Mononuclear cell (primary cell): ENCODE data around the gene DUS1L. TPM values are rescaled to one million over a fixed set of nuclear protein-coding genes. Genes with fewer than 3 reads are reported as not detected.

ENCODE experiments used
- H3K27me3 ChIP-seq: 2 replicates; pipeline ENCODE4 v1.6.0; 2011; ENCODE audit warnings: low read length, control low read depth; ENCODE audit not compliant: insufficient read depth
- H3K4me1 ChIP-seq: 2 replicates; pipeline ENCODE4 v1.5.1; 2011; ENCODE audit warnings: mild to moderate bottlenecking, low read length, control low read depth; ENCODE audit not compliant: insufficient read depth
- H3K4me3 ChIP-seq: 2 replicates; pipeline ENCODE4 v1.5.1; 2011; ENCODE audit warnings: mild to moderate bottlenecking, low read length, moderate library complexity
- H3K9me3 ChIP-seq: 2 replicates; pipeline ENCODE4 v1.5.1; 2011; ENCODE audit warnings: low read depth, mild to moderate bottlenecking, control low read depth, low read length
- total RNA-seq: library from RNA; depleted of rRNA; stranded (reverse); fragments of >200 nt; gene quantifications from one replicate; pipeline ENCODE4 v1.2.3, GENCODE V29; 2012

Gene DUS1L
- total RNA-seq, 1 donor, result 73.6 TPM

DNA sequence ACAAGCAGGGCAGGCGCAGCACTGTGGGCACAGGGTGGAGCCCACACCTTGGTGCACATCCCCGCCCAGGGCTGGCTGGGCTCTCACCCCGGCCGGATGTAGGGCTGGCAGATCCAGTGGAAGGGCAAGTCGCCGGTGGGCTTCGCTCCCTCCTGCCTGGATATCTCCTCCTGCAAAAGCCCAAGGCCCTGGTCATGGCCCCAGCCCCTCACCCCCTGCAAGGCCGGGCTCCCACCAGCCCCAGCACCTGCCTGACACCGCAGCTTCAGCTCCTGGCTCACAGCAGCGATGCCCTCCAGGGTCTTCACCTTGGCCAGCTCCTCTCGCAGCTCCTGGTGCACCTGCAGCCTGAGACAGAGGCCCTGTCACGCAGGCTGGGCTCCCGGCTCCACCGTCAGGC is 5.0 kb downstream of the DUS1L start:
- H3K9me3 ChIP-seq, result no peaks in the 10 kb centered on the region
- no peaks in the 10 kb centered on the region for H3K27me3 ChIP-seq
- H3K4me1 ChIP-seq, result peaks cover 17% of the 10 kb centered on the region

DNA sequence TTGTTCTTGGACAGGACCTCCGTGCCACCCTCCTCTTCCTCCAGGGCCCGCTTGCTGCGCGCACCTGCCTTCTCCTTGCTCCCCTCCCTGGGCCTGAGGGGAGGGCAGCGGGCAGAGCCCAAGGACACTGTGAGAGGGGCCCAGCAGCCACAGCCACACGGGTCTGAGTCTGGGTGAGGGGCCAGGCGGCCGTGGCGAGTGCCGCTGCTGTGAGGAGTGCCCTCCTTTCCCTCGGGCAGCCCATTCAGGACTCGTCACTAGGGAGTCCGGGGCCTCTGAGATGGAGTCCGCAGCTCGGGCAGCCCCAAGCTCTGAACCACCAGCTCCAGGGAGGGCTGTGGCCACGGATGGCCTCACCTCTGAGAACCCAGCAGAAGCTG is 5.6 kb downstream of the DUS1L start:
- H3K4me3 ChIP-seq, result no peak overlapping the region
- H3K27me3 ChIP-seq, result no peaks in the 10 kb centered on the region
- H3K4me1 ChIP-seq, result peaks cover 14% of the 10 kb centered on the region
- H3K9me3 ChIP-seq, result no peaks in the 10 kb centered on the region

More for the DNA sequence above, 5.0 kb downstream of the DUS1L start:
- H3K4me3 ChIP-seq, result no peak overlapping the region

DNA sequence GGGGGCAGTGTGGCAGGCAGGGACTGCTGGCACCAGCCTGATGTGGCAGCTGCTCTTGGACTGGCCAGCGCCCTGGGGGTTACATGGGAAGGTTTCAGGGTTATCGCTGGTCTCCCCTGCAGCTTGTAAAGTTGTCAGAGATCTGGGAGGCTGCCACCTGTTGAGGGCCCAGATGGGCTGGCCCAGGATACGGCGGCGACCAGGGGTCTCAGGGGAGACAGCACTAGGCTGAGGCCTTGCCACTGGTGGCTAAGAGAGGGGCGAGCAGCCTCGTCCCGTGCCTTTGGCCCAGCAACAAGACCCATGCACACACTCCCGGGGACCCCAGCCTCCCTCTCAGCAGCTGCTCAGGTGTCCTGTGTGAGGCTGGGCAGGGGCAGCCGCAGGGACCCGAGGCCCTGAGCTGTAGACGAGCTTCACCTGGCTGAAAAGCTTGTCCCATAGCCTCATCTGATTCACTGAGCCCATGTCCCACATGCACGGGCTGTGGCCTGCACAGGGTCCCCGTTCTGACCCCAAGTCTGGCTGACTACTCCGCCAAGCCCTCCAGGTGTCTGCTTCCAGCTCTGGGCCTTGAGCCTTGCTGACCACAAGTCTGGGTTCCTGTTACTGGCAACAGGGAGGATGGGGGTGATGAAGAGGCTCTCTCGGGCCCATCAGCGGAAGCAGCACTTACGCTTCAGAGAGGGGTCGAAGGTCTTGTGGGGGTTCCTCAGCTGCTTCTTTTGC is 6.2 kb downstream of the DUS1L start:
- H3K4me1 ChIP-seq, result peaks cover 9% of the 10 kb centered on the region
- no peaks in the 10 kb centered on the region for H3K27me3 ChIP-seq

DNA sequence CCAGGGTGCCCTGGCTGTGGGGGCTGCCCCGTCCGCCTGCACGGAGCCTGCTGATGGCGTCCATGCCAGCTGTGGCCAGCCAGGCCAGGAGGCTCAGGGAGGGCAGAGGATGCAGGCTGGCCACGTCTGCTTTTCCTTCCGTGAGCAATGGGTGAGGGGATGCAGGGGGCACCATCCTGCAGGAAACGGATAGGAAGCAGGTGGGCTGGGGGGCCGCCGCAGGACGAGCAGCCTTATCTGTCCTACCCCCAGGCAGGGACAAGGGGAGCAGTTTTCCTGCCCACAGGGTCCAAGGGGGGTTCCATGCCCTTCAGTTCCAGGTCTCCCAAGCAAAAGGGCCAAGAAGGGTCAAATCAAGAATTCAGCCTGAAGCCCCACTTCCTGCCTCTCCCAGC is 6.8 kb downstream of the DUS1L start:
- H3K4me1 ChIP-seq, result peaks cover 3% of the 10 kb centered on the region

More for the DNA sequence above, 6.2 kb downstream of the DUS1L start:
- Histone ChIP-seq H3K9me3 (no peaks in the 10 kb centered on the region), H3K4me3 (no peak overlapping the region)

DNA sequence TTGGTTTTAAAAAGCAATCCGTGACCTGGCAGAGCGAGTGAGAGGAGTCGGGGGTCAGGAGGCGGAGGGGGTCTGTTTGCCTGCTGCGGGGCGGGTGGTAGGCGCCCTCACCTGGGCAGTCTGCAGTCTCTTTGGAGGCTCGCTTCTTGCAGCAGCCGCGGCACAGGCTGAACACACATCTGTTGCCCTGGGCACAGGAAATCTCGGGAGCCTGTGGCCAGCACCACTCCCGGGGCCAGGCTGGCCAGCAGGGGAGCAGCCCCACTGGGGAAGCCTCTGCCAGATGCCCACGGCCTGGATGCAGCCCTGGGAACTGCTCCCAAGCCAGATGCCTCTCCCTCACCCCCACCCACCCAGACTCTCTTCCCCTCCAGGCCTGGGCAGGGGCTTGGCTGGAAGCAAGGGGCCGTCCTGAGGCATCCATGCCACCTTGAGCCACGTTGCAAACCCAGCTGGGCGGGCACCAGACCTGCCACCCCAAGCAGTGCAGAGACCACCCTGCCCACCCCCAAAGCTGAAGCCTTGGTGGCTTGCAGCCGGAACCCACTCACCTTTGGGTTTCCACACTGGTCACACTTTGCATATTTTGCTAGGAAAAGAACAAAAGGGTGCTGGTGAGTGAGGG is 7.3 kb downstream of the DUS1L start:
- Histone ChIP-seq H3K27me3 (no peaks in the 10 kb centered on the region), H3K4me3 (no peak overlapping the region), H3K9me3 (no peaks in the 10 kb centered on the region), H3K4me1 (peaks cover under 1% of the 10 kb centered on the region)

More for the DNA sequence above, 6.8 kb downstream of the DUS1L start:
- no peaks in the 10 kb centered on the region for H3K9me3 ChIP-seq
- H3K4me3 ChIP-seq, result no peak overlapping the region
- H3K27me3 ChIP-seq, result no peaks in the 10 kb centered on the region

DNA sequence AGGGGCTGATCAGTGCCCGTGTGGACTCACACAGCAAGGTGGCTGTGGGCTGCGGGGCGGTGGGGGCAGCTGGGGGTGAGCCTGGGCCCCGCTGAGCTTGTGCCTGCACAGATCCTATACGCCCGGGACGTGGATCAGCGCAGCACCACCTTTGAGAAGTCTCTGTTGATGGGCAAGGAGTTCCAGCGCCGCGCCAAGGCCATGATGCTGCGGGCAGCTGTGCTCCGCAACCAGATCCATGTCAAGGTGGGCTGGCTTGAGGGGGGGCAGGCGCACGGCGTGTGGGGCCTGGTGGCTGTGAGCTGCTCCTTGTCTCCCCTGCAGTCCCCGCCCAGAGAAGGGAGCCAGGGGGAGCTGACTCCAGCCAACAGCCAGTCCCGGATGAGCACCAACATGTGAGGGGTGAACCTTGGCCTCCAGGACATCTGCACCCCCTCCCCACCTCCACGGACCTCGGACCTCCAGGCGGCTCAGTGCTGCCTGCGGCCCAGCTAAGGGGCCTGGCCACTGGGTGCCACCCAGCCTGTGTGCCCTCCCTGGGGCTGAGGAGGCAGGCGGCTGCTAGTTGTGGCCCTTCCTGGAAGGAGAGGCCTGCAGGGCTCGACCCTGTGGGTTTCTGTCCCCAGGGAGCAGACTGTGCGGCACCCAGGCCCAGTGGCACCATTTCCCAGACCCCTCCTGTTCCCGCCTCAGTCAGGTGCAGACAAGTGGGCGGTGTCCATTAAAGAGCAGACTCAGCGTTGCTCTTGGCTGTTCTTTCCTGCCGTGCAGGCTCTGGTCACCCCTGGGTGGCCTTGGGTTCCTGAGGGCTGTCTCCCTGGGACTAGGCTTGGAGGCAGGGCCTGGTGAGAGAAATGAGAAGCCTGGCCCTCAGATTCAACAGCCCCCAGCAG is 8.6 kb downstream of the DUS1L start:
- Histone ChIP-seq H3K4me3 (no peak overlapping the region), H3K27me3 (no peaks in the 10 kb centered on the region), H3K9me3 (no peaks in the 10 kb centered on the region), H3K4me1 (peaks cover 13% of the 10 kb centered on the region)

DNA sequence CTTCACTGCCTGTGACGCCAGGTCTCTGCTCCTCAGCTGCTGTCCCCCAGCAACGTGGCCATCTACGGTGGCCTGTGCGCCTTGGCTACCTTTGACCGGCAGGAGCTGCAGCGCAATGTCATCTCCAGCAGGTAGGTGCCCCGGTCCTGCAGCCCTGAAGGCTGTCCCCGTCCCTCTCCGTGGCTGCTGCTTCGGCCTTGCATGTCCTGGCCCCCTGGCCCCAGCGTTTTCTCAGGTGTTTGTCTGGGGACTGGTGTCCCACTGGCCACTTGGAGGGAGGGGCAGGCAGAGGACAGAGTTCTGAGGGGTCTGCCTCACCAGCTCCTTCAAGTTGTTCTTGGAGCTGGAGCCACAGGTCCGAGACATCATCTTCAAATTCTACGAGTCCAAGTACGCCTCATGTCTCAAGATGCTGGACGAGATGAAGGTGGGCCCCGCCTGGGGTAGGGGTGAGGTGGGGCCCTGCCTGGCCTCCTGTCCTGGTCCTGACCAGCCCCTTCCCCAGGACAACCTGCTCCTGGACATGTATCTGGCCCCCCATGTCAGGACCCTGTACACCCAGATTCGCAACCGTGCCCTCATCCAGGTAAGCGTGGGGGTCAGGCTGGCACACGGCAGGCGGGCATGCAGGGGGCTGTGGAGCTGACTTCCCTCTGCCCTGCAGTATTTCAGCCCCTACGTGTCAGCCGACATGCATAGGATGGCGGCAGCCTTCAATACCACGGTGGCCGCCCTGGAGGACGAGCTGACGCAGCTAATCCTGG is 9.5 kb downstream of the DUS1L start:
- H3K4me1 ChIP-seq, result peaks cover 13% of the 10 kb centered on the region
- H3K4me3 ChIP-seq, result no peak overlapping the region
- no peaks in the 10 kb centered on the region for H3K9me3 ChIP-seq
- H3K27me3 ChIP-seq, result no peaks in the 10 kb centered on the region

DNA sequence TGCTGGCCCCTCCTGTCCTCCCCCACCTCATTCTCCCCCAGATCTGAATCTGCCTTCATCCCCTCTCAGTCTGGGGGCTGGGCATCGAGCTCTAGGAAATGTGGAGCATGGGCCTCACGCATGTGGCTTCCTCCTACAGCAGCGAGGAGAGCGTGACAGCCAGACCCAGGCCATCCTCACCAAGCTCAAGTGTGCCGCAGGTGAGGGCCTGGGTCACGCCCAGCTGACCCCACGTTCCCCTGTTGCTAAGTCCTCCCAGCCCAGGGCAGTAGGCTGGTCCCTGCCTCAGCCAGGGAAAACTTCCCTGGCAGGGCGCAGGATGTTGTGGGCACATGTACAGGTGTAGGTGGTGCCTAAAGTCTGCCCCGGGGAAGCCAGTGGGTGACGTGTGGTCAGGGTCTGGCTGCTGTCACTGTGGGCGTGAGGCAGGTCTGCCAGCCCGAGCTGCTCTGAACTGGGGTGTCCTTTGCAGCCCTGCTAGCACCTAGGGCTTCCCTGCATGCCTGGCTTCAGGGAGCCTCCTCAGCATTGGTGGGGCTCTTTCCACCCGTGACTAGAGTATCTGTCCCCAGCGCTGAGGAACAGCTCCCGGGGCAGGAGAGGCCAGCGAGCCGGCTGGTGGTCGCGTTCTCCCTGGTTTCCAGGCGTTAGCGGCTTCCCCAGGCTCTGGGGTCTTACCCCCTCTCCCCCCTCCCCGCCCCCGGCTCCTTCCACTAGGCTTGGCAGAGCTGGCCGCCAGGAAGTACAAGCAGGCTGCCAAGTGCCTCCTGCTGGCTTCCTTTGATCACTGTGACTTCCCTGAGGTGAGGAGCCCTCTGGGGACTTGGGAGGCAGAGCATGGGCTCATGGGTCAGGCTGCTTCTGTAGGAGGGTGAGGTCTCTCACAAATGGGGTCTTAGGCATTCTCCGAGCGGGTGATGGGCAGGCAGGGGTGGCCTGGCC is 10.3 kb downstream of the DUS1L start:
- Histone ChIP-seq H3K9me3 (no peaks in the 10 kb centered on the region), H3K27me3 (no peaks in the 10 kb centered on the region), H3K4me1 (peaks cover 21% of the 10 kb centered on the region), H3K4me3 (no peak overlapping the region)

DNA sequence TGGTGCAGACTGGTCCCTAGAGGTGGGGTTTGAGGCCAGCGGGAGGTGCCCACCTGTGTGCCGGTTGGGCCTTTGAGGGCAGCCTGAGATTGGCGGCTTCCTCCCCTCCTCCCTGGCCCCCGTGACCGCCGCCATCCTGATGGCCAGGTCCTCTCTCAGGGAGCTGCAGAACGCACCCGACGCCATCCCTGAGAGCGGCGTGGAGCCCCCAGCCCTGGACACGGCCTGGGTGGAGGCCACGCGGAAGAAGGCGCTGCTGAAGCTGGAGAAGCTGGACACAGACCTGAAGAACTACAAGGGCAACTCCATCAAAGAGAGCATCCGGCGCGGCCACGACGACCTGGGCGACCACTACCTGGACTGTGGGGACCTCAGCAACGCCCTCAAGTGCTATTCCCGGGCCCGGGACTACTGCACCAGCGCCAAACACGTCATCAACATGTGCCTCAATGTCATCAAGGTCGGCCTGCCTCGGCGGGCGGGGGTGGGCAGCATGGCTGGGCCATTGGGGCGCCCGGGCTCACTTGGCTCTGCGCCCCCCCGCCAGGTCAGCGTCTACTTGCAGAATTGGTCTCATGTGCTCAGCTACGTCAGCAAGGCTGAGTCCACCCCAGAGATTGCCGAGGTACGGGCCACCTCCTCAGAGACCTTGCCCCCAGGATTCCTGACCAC is 11.1 kb downstream of the DUS1L start:
- no peaks in the 10 kb centered on the region for H3K9me3 ChIP-seq
- peaks cover 21% of the 10 kb centered on the region for H3K4me1 ChIP-seq
- no peak overlapping the region for H3K4me3 ChIP-seq
- no peaks in the 10 kb centered on the region for H3K27me3 ChIP-seq

DNA sequence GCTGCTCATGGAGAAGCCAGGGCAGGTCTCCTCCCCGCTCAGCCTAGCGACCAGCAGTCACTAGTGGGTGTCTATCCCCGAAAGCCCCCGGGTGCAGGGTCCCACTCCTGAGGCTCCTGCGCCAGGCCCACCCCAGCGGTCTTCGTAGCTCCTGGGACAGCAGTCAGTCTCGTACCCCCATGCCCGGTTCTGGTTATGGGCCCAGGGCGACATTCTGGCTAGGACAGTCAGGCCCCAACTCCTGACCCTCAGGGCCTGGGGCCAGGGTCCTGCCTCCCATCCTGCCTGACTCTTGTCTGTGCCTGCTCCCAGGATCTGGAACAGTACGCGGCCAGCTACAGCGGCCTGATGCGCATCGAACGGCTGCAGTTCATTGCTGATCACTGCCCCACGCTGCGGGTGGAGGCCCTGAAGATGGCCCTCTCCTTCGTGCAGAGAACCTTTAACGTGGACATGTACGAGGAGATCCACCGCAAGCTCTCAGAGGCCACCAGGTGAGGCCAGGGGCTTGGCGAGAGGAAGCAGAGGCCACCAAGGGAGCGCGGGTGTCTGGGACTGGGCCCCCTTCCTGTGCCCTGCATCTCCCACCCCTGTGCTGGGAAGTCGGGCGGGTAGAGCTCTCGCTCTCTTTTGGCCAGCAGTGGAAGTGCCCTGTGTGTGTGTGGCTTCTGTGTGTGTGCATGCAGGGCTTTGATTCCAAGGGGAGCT is 11.9 kb downstream of the DUS1L start:
- Histone ChIP-seq H3K4me3 (no peak overlapping the region), H3K27me3 (no peaks in the 10 kb centered on the region), H3K4me1 (peaks cover 21% of the 10 kb centered on the region), H3K9me3 (no peaks in the 10 kb centered on the region)

DNA sequence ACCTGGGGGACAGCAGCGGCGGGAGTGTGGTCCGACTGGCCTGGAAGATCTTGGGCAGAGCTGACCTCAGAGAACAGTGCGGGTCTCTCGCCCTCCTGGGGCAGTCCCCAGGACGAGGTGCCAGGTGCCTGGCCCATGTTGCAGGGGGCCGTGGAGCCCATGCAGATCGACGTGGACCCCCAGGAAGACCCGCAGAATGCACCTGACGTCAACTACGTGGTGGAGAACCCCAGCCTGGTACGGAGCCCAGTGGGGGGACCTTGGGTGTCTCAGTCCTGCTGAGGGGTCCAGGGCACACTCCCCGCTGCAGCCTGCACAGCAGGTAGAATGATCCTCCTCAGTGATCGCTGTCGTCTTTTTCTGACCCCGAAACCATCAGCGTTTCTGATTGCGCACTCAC is 12.5 kb downstream of the DUS1L start:
- no peaks in the 10 kb centered on the region for H3K27me3 ChIP-seq
- no peak overlapping the region for H3K4me3 ChIP-seq
- peaks cover 21% of the 10 kb centered on the region for H3K4me1 ChIP-seq
- H3K9me3 ChIP-seq, result no peaks in the 10 kb centered on the region

DNA sequence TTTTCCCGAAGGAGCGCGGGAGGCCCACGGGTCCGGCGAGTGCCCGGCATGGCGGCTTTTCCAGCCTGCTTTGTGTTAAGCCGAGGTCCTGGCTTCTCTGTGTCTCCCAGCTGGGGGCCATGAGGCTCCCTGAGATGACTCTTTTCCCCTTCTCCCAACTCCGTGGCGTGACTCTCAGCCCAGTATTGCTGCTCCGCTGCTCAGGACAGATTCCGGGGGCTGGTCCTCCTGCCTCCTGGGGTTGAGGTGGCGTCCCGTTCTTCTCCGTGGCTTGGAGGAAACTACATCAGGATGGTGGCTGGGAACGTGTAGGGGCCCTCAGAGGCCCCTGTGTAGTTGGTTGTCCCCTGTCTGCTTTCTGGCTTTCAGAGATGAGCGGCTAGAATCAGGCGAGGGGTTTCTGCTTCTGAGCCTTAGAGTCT is 13.0 kb downstream of the DUS1L start:
- H3K4me3 ChIP-seq, result peak overlapping the region; percentile 56
- no peaks in the 10 kb centered on the region for H3K9me3 ChIP-seq
- peaks cover 21% of the 10 kb centered on the region for H3K4me1 ChIP-seq
- H3K27me3 ChIP-seq, result no peaks in the 10 kb centered on the region
